ENCODE data around the gene PPCS. TPM values are rescaled to one million over a fixed set of nuclear protein-coding genes. Genes with fewer than 3 reads are reported as not detected.

The PPCS gene
- total RNA-seq, 1 experiment from 2014 or later, result 36.7 TPM

DNA sequence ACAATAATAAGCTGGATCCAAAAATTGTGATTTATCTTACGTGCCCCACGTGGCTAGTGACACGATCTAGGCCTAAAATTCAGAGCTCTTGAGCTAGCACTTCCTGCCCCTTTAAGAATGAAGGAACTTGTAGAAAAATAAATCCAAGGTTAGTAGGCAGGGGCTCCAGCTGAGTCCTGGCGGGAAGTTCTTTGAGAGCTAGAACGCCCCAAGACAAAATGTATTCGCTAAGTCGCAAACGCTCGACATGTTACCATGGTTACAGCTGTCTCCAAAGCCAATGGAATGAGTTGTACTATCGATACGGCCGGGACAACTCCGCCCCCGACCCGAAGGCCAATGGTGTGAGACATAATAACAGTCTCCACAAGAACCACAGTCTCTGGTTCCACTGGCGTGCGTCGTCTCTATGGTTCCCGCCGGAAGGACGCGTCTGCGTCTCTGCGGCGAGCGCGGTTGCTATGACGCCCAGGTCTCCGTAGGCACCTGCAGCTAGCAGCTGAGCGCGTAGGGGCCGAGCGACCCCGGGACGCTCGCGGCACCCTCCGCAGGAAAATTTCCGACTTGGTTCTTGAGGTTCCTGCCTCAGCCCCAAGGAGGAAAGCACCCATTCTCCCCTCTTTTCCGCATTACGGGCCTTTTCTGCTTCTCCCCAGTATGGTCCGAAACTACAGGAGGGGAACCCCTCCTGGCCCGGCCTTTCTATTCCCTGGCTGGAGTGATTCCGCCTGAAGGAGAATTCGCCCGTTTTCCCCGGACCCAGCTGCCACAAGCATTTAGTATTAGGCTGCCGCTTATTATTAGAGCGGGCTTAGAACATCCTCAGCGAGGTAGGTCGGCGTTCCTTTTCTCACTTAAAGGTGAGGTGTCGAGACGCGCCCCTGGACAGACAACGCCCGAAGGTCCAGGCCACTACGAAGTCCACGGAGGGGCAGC, 6.8 kb downstream of the PPCS start, which contains the start of gene CCDC30:
CCDC30 (plus strand) TSS at position 459 of the 936 bp plus-strand sequence. CDS start 17,266 bp downstream, outside the sequence.
- H2BK20ac ChIP-seq (ENCODE audit: low read depth, low read length, poor library complexity, severe bottlenecking), result no peak within 1 kb of the TSS
- Mint-ChIP-seq H3K4me1 (peaks cover 15% of the 10 kb centered on the region in 2 experiments), H3K9me3 (no peaks in the 10 kb centered on the region), H3K36me3 (ENCODE audit: insufficient read depth in 1 of 3, low read depth in 3 of 3) (peaks cover 4 to 20% (median 14%) of the 10 kb centered on the region in 3 experiments; a peak in 6 of 7 replicates), H3K27ac (peak within 1 kb of the TSS; percentile 88 to 95 (median 92); a peak in 6 of 7 replicates), H3K4me3 (peak within 1 kb of the TSS; percentile 80 to 87), H3K27me3 (ENCODE audit: low read depth) (peaks cover 2% of the 10 kb centered on the region; the same call in 1 of the 2 replicates)
- no CpG with 5 or more reads among the region's 59 CpGs for WGBS (ENCODE audit: extremely low coverage, insufficient read length, low lambda C conversion rate)
- H2BK12ac ChIP-seq (ENCODE audit: insufficient read length, low read depth, low read length), result no peak within 1 kb of the TSS
- no peaks in the 10 kb centered on the region for H3K27me3 ChIP-seq (ENCODE audit: insufficient read depth, low read length)
- no peak within 1 kb of the TSS for H3K4ac ChIP-seq (ENCODE audit: low read depth, low read length)
- peak within 1 kb of the TSS; percentile 31; the same call in 1 of the 2 replicates for H3K14ac ChIP-seq (ENCODE audit: insufficient read depth, low read length)
- no peak within 1 kb of the TSS for H3K9ac ChIP-seq (ENCODE audit: extremely low read depth, insufficient read length, low read length)
- no peak within 1 kb of the TSS for H4K5ac ChIP-seq (ENCODE audit: insufficient read length, low read depth, low read length)
- H3T11ph ChIP-seq (ENCODE audit: low read length), result no peak within 1 kb of the TSS
- no peak within 1 kb of the TSS for H2AK5ac ChIP-seq (ENCODE audit: insufficient read length, low read length)
- H3K56ac ChIP-seq (ENCODE audit: insufficient read length, low read depth, low read length), result no peak within 1 kb of the TSS
- peak within 1 kb of the TSS; percentile 73 for H3K4me2 ChIP-seq (ENCODE audit: insufficient read depth, insufficient read length, low read length)
- H2AFZ ChIP-seq (ENCODE audit: low read length), result peak within 1 kb of the TSS; percentile 32
- no peak within 1 kb of the TSS for H3K27ac ChIP-seq (ENCODE audit: insufficient read length, low read depth, low read length)
- no peak within 1 kb of the TSS for H2BK15ac ChIP-seq (ENCODE audit: low read depth, low read length)
- H4K91ac ChIP-seq (ENCODE audit: insufficient read length, low read depth, low read length), result no peak within 1 kb of the TSS
- H3K18ac ChIP-seq (ENCODE audit: insufficient read length, low read depth, low read length), result no peak within 1 kb of the TSS
- no peak within 1 kb of the TSS for H4K8ac ChIP-seq (replicated peaks; ENCODE audit: insufficient read length, low read depth, low read length)
- no peak within 1 kb of the TSS for H2BK5ac ChIP-seq (ENCODE audit: insufficient read length, low read length)
- H3K9me3 ChIP-seq (ENCODE audit: control insufficient read depth, low read depth, low read length), result no peaks in the 10 kb centered on the region
- H3K23ac ChIP-seq (ENCODE audit: insufficient read length, low read depth, low read length), result no peak within 1 kb of the TSS
- no peaks in the 10 kb centered on the region for H3K4me1 ChIP-seq (ENCODE audit: insufficient read depth, low read length)
- H3K79me1 ChIP-seq (ENCODE audit: insufficient read depth, low read depth, low read length, poor library complexity, severe bottlenecking), result no peaks in the 10 kb centered on the region
- H3K79me2 ChIP-seq (ENCODE audit: insufficient read depth, low read length), result no peaks in the 10 kb centered on the region
- no peaks in the 10 kb centered on the region for H4K20me1 ChIP-seq (ENCODE audit: control insufficient read depth, insufficient read depth, insufficient read length)
- DNase-seq, result peak; percentile 99
- H2BK120ac ChIP-seq (ENCODE audit: low read depth, low read length, poor library complexity, severe bottlenecking), result no peak within 1 kb of the TSS
- TF ChIP-seq, protein P1, sequence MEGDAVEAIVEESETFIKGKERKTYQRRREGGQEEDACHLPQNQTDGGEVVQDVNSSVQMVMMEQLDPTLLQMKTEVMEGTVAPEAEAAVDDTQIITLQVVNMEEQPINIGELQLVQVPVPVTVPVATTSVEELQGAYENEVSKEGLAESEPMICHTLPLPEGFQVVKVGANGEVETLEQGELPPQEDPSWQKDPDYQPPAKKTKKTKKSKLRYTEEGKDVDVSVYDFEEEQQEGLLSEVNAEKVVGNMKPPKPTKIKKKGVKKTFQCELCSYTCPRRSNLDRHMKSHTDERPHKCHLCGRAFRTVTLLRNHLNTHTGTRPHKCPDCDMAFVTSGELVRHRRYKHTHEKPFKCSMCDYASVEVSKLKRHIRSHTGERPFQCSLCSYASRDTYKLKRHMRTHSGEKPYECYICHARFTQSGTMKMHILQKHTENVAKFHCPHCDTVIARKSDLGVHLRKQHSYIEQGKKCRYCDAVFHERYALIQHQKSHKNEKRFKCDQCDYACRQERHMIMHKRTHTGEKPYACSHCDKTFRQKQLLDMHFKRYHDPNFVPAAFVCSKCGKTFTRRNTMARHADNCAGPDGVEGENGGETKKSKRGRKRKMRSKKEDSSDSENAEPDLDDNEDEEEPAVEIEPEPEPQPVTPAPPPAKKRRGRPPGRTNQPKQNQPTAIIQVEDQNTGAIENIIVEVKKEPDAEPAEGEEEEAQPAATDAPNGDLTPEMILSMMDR (conservative IDR thresholded peaks at IDR 0.05), result no peak
- H3K23me2 ChIP-seq (ENCODE audit: insufficient read length, low read depth, low read length, poor library complexity, severe bottlenecking), result peaks cover 6% of the 10 kb centered on the region
